Measurements from ENCODE around the gene HDAC4.

GRCh38 chr2:239047420-239047819, 353.4 kb downstream of the HDAC4 start:
- TF ChIP-seq POLR2AphosphoS5 (IDR thresholded peaks at IDR 0.05; ENCODE audit: insufficient read depth in 1 of 2, low read depth in 1 of 2): no peak
- no peak for TF ChIP-seq CTCF (IDR thresholded peaks at IDR 0.05)
